Endothelial cell of umbilical vein (primary cell): ENCODE results near the gene CD86. TPM values are rescaled to one million over a fixed set of nuclear protein-coding genes. Genes with fewer than 3 reads are reported as not detected.

Source experiments
- BruUV-seq: library from RNA; stranded (reverse); fragments of 400-500 nt; replicated peaks from 2 replicates; lab custom pipeline; 2021; lab: Mats Ljungman, UMichigan
- CTCF ChIA-PET: fragments of 300-600, 350-600 bp; sonication (Branson Sonifier 250); formaldehyde crosslinking; loops from one replicate; lab custom pipeline; 2021; ENCODE audit warnings: antibody characterized with exemption, inconsistent platforms; lab: Charles Lee
- POLR2A ChIA-PET: fragments of 300-600, 350-600 bp; sonication (Branson Sonifier 250); formaldehyde crosslinking; loops from one replicate; lab custom pipeline; 2021; ENCODE audit warnings: antibody characterized with exemption, inconsistent platforms; lab: Charles Lee
- DNase-seq: peaks from one replicate; pipeline ENCODE4 v3.0.0-alpha.2; 2011; ENCODE audit warnings: low read depth, low spot score
- FAIRE-seq: peaks from 2 replicates; lab custom pipeline; 2011; peaks lifted over from hg19 to GRCh38; lab: Jason Lieb, UNC
- H2AFZ ChIP-seq: 2 replicates; pipeline ENCODE4 v1.6.0; 2012; ENCODE audit warnings: low read depth, low read length, control low read depth, inconsistent platforms
- H3K27ac ChIP-seq: 2 replicates; pipeline ENCODE4 v1.5.1; 2011; ENCODE audit warnings: low read depth, mild to moderate bottlenecking, control low read depth, low read length, moderate library complexity; ENCODE audit not compliant: insufficient read depth
- H3K27me3 ChIP-seq, 2 experiments: 2 replicates each; pipeline versions ENCODE4 v1.6.0 to v1.6.1; 2011; ENCODE audit warnings: low read length in 2 of 2, mixed read lengths in 1 of 2; ENCODE audit not compliant: control insufficient read depth in 2 of 2, insufficient read depth in 2 of 2
- H3K36me3 ChIP-seq, 2 experiments: 2 replicates in 1 of 2; 3 replicates in 1 of 2; pipeline ENCODE4 v1.5.1; 2011; ENCODE audit warnings: low read length in 2 of 2, mild to moderate bottlenecking in 1 of 2, moderate library complexity in 1 of 2; ENCODE audit not compliant: control insufficient read depth in 2 of 2, insufficient read depth in 2 of 2; ENCODE audit errors: extremely low read depth in 1 of 2
- H3K4me1 ChIP-seq: 3 replicates; pipeline ENCODE4 v1.5.1; 2011; ENCODE audit warnings: mild to moderate bottlenecking, low read length; ENCODE audit not compliant: control insufficient read depth, insufficient read depth; ENCODE audit errors: extremely low read depth
- H3K4me2 ChIP-seq: 2 replicates; pipeline ENCODE4 v1.6.1; 2011; ENCODE audit warnings: low read length, control low read depth, mixed read lengths; ENCODE audit not compliant: insufficient read depth
- H3K4me3 ChIP-seq, 3 experiments: fragments of 200-600 bp in 1 of 3; sonication (generic), shearing (Covaris generic) in 1 of 3; replicated peaks in 1 of 3; 2 replicates each; pipeline ENCODE4 v1.5.1; 2011 to 2016; ENCODE audit warnings: control low read depth in 3 of 3, low read length in 3 of 3, mild to moderate bottlenecking in 2 of 3, inconsistent platforms in 1 of 3, low read depth in 1 of 3, moderate library complexity in 1 of 3; ENCODE audit not compliant: insufficient read depth in 1 of 3
- H3K79me2 ChIP-seq: 2 replicates; pipeline ENCODE4 v1.6.0; 2012; ENCODE audit warnings: low read length, inconsistent platforms; ENCODE audit not compliant: control insufficient read depth, insufficient read depth
- H3K9ac ChIP-seq: replicated peaks from 2 replicates; pipeline ENCODE3; 2011; ENCODE audit warnings: low read length, control low read depth; ENCODE audit not compliant: insufficient read depth; ENCODE audit errors: extremely low read depth
- H3K9me1 ChIP-seq: replicated peaks from 3 replicates; pipeline ENCODE4 v1.6.0; 2011; ENCODE audit warnings: mild to moderate bottlenecking, low read length; ENCODE audit not compliant: control insufficient read depth, insufficient read depth; ENCODE audit errors: extremely low read depth
- H3K9me3 ChIP-seq: replicated peaks from 2 replicates; pipeline ENCODE4 v1.5.1; 2012; ENCODE audit warnings: low read length, inconsistent platforms; ENCODE audit not compliant: control insufficient read depth, insufficient read depth
- H4K20me1 ChIP-seq: replicated peaks from 2 replicates; pipeline ENCODE3; 2011; ENCODE audit warnings: mild to moderate bottlenecking, low read length; ENCODE audit not compliant: control insufficient read depth, insufficient read depth; ENCODE audit errors: extremely low read depth
- CTCF ChIP-seq, 2 donors: IDR thresholded peaks; 1 replicate in 1 of 2; 2 replicates in 1 of 2; pipeline ENCODE4 v1.5.1; 2011; ENCODE audit warnings: low read length in 2 of 2, mild to moderate bottlenecking in 2 of 2, moderate library complexity in 2 of 2, control low read depth in 1 of 2, inconsistent platforms in 1 of 2, low read depth in 1 of 2; ENCODE audit not compliant: insufficient read depth in 1 of 2; ENCODE audit errors: extremely low read depth in 1 of 2
- EZH2 ChIP-seq: IDR thresholded peaks from 2 replicates; pipeline ENCODE4 v1.6.1; 2012; ENCODE audit warnings: borderline replicate concordance, low read depth, mild to moderate bottlenecking, moderate library complexity, low read length, inconsistent platforms; ENCODE audit not compliant: severe bottlenecking
- FOS ChIP-seq: IDR thresholded peaks from 2 replicates; pipeline ENCODE4 v1.6.1; 2011; ENCODE audit warnings: mild to moderate bottlenecking, low read length, moderate library complexity, borderline replicate concordance; ENCODE audit not compliant: insufficient read depth
- GATA2 ChIP-seq: IDR thresholded peaks from 2 replicates; pipeline ENCODE4 v1.7.0; 2011; ENCODE audit warnings: low read depth, mild to moderate bottlenecking, moderate library complexity, mixed read lengths, low read length; ENCODE audit not compliant: insufficient read length, insufficient read depth
- JUN ChIP-seq: IDR thresholded peaks from 2 replicates; pipeline ENCODE4 v1.6.1; 2011; ENCODE audit warnings: borderline replicate concordance, low read depth; ENCODE audit not compliant: insufficient read length, insufficient read depth
- MAX ChIP-seq: IDR thresholded peaks from 2 replicates; pipeline ENCODE4 v1.6.1; 2011; ENCODE audit not compliant: insufficient read depth, insufficient read length
- MYC ChIP-seq: IDR thresholded peaks from one replicate; pipeline ENCODE4 v1.6.1; 2011; ENCODE audit warnings: mild to moderate bottlenecking, low read depth, low read length
- POLR2A ChIP-seq: IDR thresholded peaks from 2 replicates; pipeline ENCODE4 v1.6.1; 2012; ENCODE audit warnings: low read depth, mild to moderate bottlenecking, control low read depth, low read length
- POLR2AphosphoS5 ChIP-seq: IDR thresholded peaks from 2 replicates; pipeline ENCODE4 v1.6.1; 2012; ENCODE audit warnings: low read depth, mild to moderate bottlenecking, control low read depth, low read length, moderate library complexity; ENCODE audit not compliant: insufficient read depth
- dilution Hi-C: fragments of 300-500 bp; cut with MboI; formaldehyde crosslinking; loops from one replicate; pipeline ENCODE4 v1.15.0; 2019; ENCODE audit warnings: low sequenced_read_pairs; ENCODE audit not compliant: extremely low pct_ligation_motif_present
- intact Hi-C: fragments of 100-400 bp; cut with micrococcal nuclease; formaldehyde crosslinking; loops from one replicate; pipeline ENCODE4 v1.10.0; 2022
- polyA plus RNA-seq, 4 experiments: library from polyadenylated mRNA; depleted of rRNA in 3 of 4; stranded (reverse) in 3 of 4; unstranded in 1 of 4; fragments of >200 nt; gene quantifications; 2 replicates each; pipeline versions ENCODE4 v1.2.1 to v1.2.3, GENCODE V29; 2011 to 2012; ENCODE audit warnings: missing spikeins in 1 of 4
- total RNA-seq: library from RNA; stranded (reverse); gene quantifications from 2 replicates; pipeline ENCODE4 v1.2.3, GENCODE V29; 2021

CD86 gene
- total and polyA plus RNA-seq, 2 donors (not counting 3 experiments of a cell fraction or from before 2014, with no cell fraction given) = not detected

GRCh38 chr3:122024800-122025199 lies 30.4 kb upstream of the CD86 start:
- Histone ChIP-seq H4K20me1 (no peaks in the 10 kb centered on the region), H3K4me1 (no peaks in the 10 kb centered on the region), H3K36me3 (no peaks in the 10 kb centered on the region), H3K9me3 (no peaks in the 10 kb centered on the region), H3K27me3 (peaks cover 18 to 22% of the 10 kb centered on the region in 2 experiments), H3K9me1 (no peaks in the 10 kb centered on the region), H3K4me3 (no peak overlapping the region), H3K79me2 (no peaks in the 10 kb centered on the region), H3K4me2 (no peak overlapping the region), H2AFZ (no peak overlapping the region), H3K9ac (no peak overlapping the region), H3K27ac (no peak overlapping the region)
- dilution Hi-C loops (no loop called here), intact Hi-C loops (no loop called here)
- ChIA-PET CTCF (interaction anchor here (0.6 to 1.0 kb wide), 3 partner anchors 9 to 35 kb away, joined by 3 to 4 read pairs (median 3); no protein-coding TSS in a partner anchor), POLR2A (no interaction called here)
- TF ChIP-seq JUN (no peak), CTCF (IDR thresholded peaks at IDR 0.05; ENCODE audit: extremely low read depth in 1 of 2, insufficient read depth in 1 of 2, low read depth in 1 of 2, low read length in 2 of 2) (no peak), MYC (no peak), EZH2 (no peak)
- no peak for FAIRE-seq
- no TSS peak for BruUV-seq
- DNase-seq = no peak

- Histone ChIP-seq H4K20me1 (no peaks in the 10 kb centered on the region), H3K27ac (no peak overlapping the region), H3K27me3 (peaks cover 16 to 18% of the 10 kb centered on the region in 2 experiments), H3K9ac (no peak overlapping the region), H3K4me3 (no peak overlapping the region), H2AFZ (no peak overlapping the region), H3K36me3 (no peaks in the 10 kb centered on the region), H3K4me1 (no peaks in the 10 kb centered on the region), H3K9me3 (no peaks in the 10 kb centered on the region), H3K79me2 (no peaks in the 10 kb centered on the region), H3K4me2 (no peak overlapping the region), H3K9me1 (no peaks in the 10 kb centered on the region)
- ChIA-PET CTCF (interaction anchor here (0.6 to 1.0 kb wide), 3 partner anchors 10 to 35 kb away, joined by 3 to 4 read pairs (median 3); no protein-coding TSS in a partner anchor), POLR2A (no interaction called here)
- intact Hi-C loops = no loop called here
- TF ChIP-seq MYC (no peak), MAX (no peak), JUN (no peak), POLR2A (no peak), EZH2 (no peak), GATA2 (no peak), FOS (no peak), CTCF (IDR thresholded peaks at IDR 0.05; ENCODE audit: extremely low read depth in 1 of 2, insufficient read depth in 1 of 2, low read depth in 1 of 2, low read length in 2 of 2) (no peak), POLR2AphosphoS5 (no peak)
- no peak for DNase-seq
- no TSS peak for BruUV-seq
- FAIRE-seq = no peak
- dilution Hi-C loops = no loop called here
Measured at GRCh38 chr3:122025296-122025695, 29.9 kb upstream of the CD86 start.
